DND-41 (cell line): ENCODE measurements around the gene ENO2.

Experiments used
- CTCF ChIP-seq: IDR thresholded peaks from 2 replicates; pipeline ENCODE4 v1.5.1; 2012; ENCODE audit warnings: borderline replicate concordance, low read length, moderate library complexity, mild to moderate bottlenecking; ENCODE audit not compliant: poor library complexity, severe bottlenecking; ENCODE audit errors: extremely low read depth
- EZH2 ChIP-seq: IDR thresholded peaks from 3 replicates; pipeline ENCODE4 v1.6.1; 2012; ENCODE audit warnings: borderline replicate concordance, low read depth, mild to moderate bottlenecking, moderate library complexity, low read length, inconsistent platforms; ENCODE audit not compliant: severe bottlenecking

- TF ChIP-seq CTCF (no peak), EZH2 (no peak)
Observed at GRCh38 chr12:6962285-6963015, 48.1 kb downstream of the ENO2 start.
